ENCODE measurements around the gene DAND5.

- TF ChIP-seq, protein P1, sequence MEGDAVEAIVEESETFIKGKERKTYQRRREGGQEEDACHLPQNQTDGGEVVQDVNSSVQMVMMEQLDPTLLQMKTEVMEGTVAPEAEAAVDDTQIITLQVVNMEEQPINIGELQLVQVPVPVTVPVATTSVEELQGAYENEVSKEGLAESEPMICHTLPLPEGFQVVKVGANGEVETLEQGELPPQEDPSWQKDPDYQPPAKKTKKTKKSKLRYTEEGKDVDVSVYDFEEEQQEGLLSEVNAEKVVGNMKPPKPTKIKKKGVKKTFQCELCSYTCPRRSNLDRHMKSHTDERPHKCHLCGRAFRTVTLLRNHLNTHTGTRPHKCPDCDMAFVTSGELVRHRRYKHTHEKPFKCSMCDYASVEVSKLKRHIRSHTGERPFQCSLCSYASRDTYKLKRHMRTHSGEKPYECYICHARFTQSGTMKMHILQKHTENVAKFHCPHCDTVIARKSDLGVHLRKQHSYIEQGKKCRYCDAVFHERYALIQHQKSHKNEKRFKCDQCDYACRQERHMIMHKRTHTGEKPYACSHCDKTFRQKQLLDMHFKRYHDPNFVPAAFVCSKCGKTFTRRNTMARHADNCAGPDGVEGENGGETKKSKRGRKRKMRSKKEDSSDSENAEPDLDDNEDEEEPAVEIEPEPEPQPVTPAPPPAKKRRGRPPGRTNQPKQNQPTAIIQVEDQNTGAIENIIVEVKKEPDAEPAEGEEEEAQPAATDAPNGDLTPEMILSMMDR (IDR thresholded peaks at IDR 0.05; ENCODE audit: low read depth, low read length, poor library complexity, severe bottlenecking): no peak
- TF ChIP-seq EZH2phosphoT487 (IDR thresholded peaks at IDR 0.05; ENCODE audit: borderline replicate concordance, low read length): no peak
Observed at GRCh38 chr19:12969292-12969988, at the start of gene DAND5.
